Activated naive CD4-positive, alpha-beta T cell treated with anti-CD3 and anti-CD28 coated beads, Interleukin-2, amount 50 U/mL, for 24 hours (primary cell): ENCODE data around the gene CBFA2T3.

Source experiments
- H3K27ac Mint-ChIP-seq: one replicate; pipeline ENCODE4 v1.8.0; 2021; ENCODE audit warnings: mild to moderate bottlenecking, mixed read lengths
- H3K27me3 Mint-ChIP-seq: one replicate; pipeline ENCODE4 v1.8.0; 2021; ENCODE audit warnings: mixed read lengths
- H3K36me3 Mint-ChIP-seq: one replicate; pipeline ENCODE4 v1.8.0; 2021; ENCODE audit warnings: mixed read lengths
- H3K4me1 Mint-ChIP-seq: one replicate; pipeline ENCODE4 v1.8.0; 2021; ENCODE audit warnings: mixed read lengths
- H3K4me3 Mint-ChIP-seq: one replicate; pipeline ENCODE4 v1.8.0; 2021; ENCODE audit warnings: mild to moderate bottlenecking, mixed read lengths
- H3K9me3 Mint-ChIP-seq: one replicate; pipeline ENCODE4 v1.8.0; 2021; ENCODE audit warnings: mixed read lengths

The CBFA2T3 gene

GRCh38 chr16:88847654-88848053 lies 129.4 kb downstream of the CBFA2T3 start:
- Mint-ChIP-seq H3K9me3 (no peaks in the 10 kb centered on the region), H3K27me3 (no peaks in the 10 kb centered on the region), H3K27ac (no peak overlapping the region), H3K4me3 (no peak overlapping the region), H3K36me3 (no peaks in the 10 kb centered on the region), H3K4me1 (peaks cover 7% of the 10 kb centered on the region)

- H3K4me3 Mint-ChIP-seq = no peak overlapping the region
- H3K27me3 Mint-ChIP-seq = no peaks in the 10 kb centered on the region
- no peaks in the 10 kb centered on the region for H3K4me1 Mint-ChIP-seq
- H3K9me3 Mint-ChIP-seq = no peaks in the 10 kb centered on the region
- H3K36me3 Mint-ChIP-seq = no peaks in the 10 kb centered on the region
- H3K27ac Mint-ChIP-seq = no peak overlapping the region
Measured at GRCh38 chr16:88846088-88846487, 130.9 kb downstream of the CBFA2T3 start.

DNA sequence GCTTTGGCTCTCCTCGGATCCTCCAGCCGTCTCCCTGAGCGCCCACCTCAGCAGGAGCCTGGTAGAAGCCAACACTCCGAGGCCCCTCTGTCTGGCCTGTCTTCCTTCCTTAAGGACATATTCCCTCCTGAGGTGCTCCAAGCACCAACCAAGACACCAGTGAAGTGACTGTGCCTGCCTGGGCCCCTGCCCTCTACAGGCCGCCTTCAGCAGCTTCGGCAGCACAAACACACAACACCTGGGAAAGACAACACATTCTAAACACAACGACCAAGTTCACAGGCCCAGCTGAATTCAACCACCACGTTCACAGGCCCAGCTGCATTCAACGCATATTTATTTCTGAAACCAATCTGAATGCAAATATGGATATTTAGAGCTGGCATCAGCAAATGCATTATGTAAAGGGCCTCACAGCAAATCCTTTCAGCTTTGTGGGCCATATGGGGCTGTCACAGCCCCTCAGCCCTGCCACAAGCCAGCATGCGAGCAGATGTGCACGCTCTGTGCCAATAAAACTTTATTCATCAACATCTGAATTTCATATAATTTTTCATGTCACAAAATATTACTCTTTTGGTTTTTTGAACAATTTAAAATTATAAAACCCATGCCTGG lies 132.5 kb downstream of the CBFA2T3 start:
- Mint-ChIP-seq H3K36me3 (peaks cover 2% of the 10 kb centered on the region), H3K4me1 (no peaks in the 10 kb centered on the region), H3K4me3 (no peak overlapping the region), H3K27ac (no peak overlapping the region), H3K27me3 (no peaks in the 10 kb centered on the region), H3K9me3 (no peaks in the 10 kb centered on the region)

DNA sequence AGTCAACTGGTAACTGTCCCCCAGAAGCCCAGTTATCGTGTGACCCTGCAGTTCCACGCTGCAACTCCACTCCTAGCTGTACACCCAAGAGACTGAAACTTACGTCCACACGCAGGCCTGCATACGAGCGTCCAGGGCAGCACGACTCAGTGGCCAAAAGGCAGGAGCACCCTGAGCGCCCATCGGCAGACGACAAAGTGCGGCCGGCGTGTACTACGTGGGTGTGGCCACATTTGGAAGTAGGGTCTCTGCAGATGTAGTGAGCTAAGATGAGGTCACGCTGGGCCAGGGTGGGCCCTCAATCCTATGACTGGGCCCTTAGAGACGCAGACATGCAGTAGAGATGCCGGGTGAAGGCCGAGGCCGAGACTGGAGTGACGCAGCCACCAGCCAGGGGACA lies 133.8 kb downstream of the CBFA2T3 start:
- no peaks in the 10 kb centered on the region for H3K4me1 Mint-ChIP-seq
- peaks cover 2% of the 10 kb centered on the region for H3K36me3 Mint-ChIP-seq
- no peaks in the 10 kb centered on the region for H3K9me3 Mint-ChIP-seq
- no peak overlapping the region for H3K4me3 Mint-ChIP-seq
- H3K27ac Mint-ChIP-seq = no peak overlapping the region
- H3K27me3 Mint-ChIP-seq = no peaks in the 10 kb centered on the region

- no peaks in the 10 kb centered on the region for H3K9me3 Mint-ChIP-seq
- no peak overlapping the region for H3K27ac Mint-ChIP-seq
- H3K36me3 Mint-ChIP-seq = peaks cover 2% of the 10 kb centered on the region
- no peaks in the 10 kb centered on the region for H3K27me3 Mint-ChIP-seq
- H3K4me3 Mint-ChIP-seq = no peak overlapping the region
- H3K4me1 Mint-ChIP-seq = no peaks in the 10 kb centered on the region
Measured at GRCh38 chr16:88842806-88843205, 134.2 kb downstream of the CBFA2T3 start.

DNA sequence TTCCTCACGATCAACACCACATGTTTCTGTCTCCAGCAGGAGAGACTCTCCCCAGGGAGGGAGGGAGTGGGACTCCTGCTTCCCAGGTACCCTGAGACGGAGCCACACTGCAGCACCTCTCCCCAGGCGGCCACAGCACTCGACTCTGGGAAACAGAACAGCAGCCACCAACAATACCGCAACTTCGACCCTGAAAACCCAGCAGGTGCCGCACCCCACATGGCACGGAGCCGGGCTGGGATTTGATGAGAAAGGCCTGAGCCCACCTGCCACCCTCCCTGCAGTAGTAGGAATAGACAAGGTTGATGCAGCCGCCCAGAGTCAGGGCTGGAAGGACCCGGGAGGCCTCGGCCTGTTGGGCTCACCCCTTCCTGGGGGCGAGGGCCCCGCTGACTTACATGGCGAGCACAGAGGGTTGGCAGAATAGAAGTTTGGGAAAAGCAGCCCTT lies 134.7 kb downstream of the CBFA2T3 start:
- no peak overlapping the region for H3K27ac Mint-ChIP-seq
- no peaks in the 10 kb centered on the region for H3K9me3 Mint-ChIP-seq
- no peaks in the 10 kb centered on the region for H3K4me1 Mint-ChIP-seq
- no peaks in the 10 kb centered on the region for H3K27me3 Mint-ChIP-seq
- H3K4me3 Mint-ChIP-seq = no peak overlapping the region
- H3K36me3 Mint-ChIP-seq = peaks cover 2% of the 10 kb centered on the region

DNA sequence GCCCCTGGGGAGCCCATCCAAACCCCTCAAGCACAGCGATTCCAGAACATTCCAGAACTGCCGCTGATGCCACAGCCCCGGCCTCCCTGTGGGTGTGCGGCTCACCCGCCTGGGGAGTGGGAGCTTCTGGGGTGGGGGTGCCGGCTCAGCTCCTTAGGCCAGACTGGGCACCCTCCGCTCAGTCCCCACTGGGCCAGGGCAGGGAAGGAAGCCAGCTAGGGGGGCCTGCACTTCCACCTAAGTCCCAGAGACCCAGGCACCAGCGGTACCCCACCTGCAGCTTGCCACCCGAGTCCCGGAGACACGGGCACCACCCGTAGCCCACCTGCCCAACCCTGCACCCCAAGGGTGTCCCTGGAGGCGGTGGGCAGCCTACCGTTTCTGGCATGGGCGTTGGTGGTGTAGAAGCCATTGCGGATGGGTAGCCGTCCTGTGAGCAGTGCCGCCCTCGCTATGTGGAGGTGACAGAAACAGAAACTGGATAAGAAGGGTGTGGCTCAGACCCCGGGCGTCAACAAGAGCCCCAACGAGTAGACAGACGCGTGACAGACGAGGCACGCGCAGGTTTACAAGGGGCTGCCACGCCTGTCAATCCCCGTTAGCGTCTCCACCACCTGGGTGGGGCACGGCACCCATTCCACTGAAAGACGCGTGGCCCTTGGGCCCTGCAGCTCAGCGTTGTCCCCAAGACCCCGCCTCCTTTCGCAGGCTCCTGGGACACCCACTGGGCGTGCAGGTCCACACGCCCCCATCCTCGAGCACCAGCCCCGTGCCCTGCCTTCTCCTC lies 135.3 kb downstream of the CBFA2T3 start:
- no peaks in the 10 kb centered on the region for H3K4me1 Mint-ChIP-seq
- H3K27ac Mint-ChIP-seq = no peak overlapping the region
- no peaks in the 10 kb centered on the region for H3K9me3 Mint-ChIP-seq
- H3K4me3 Mint-ChIP-seq = no peak overlapping the region
- H3K36me3 Mint-ChIP-seq = peaks cover 2% of the 10 kb centered on the region
- H3K27me3 Mint-ChIP-seq = no peaks in the 10 kb centered on the region

- Mint-ChIP-seq H3K36me3 (peaks cover 2% of the 10 kb centered on the region), H3K4me3 (no peak overlapping the region)
Measured at GRCh38 chr16:88840600-88841215, 136.3 kb downstream of the CBFA2T3 start.

DNA sequence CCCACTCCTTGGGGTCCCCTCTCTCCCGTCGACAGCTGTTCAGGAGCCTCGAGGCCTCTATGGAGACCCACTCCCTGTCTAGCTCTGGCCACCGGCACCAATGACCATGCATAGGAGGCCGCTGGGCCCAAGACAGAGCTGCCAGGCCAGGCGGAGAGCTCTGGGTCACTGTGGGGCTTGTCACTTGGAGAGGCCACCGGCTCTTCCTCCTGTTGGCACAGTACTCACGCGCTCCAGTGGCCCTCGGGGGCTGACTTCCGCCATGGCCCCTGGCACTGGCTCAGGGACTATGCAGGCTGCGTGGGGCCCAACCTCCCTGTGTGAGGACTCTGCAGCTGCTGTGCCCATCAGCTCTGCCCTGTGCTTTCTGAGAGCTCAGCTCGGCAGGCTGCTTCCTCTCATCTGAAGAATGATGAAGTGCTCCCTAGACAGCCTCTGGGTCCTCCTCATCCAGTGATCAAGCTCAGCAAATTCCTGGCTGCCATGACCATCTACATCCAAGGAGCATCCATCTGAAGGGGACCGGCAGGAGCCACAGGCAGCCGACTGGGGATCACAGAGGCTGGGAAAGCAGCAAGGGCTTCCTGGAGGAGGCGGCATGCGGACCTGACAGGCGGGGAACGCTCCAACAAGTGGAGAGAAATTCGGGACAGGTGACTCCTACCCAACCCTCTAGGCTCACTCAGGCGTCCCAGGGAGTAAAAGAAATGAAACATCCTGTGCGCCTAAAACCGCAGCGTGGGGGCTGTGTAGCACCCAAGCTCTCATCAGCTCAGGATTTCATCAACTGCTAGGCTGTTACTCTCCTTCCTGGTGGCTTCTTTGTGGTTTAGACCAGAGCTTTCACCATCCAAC lies 137.0 kb downstream of the CBFA2T3 start:
- no peaks in the 10 kb centered on the region for H3K9me3 Mint-ChIP-seq
- H3K4me1 Mint-ChIP-seq = no peaks in the 10 kb centered on the region
- H3K27me3 Mint-ChIP-seq = no peaks in the 10 kb centered on the region
- H3K27ac Mint-ChIP-seq = no peak overlapping the region
- H3K36me3 Mint-ChIP-seq = peaks cover 2% of the 10 kb centered on the region
- no peak overlapping the region for H3K4me3 Mint-ChIP-seq

More at GRCh38 chr16:88840600-88841215, 136.3 kb downstream of the CBFA2T3 start:
- Mint-ChIP-seq H3K27me3 (no peaks in the 10 kb centered on the region), H3K9me3 (no peaks in the 10 kb centered on the region), H3K27ac (no peak overlapping the region), H3K4me1 (no peaks in the 10 kb centered on the region)

GRCh38 chr16:88839026-88839529 lies 137.9 kb downstream of the CBFA2T3 start:
- H3K4me3 Mint-ChIP-seq = no peak overlapping the region
- no peaks in the 10 kb centered on the region for H3K9me3 Mint-ChIP-seq
- no peaks in the 10 kb centered on the region for H3K27me3 Mint-ChIP-seq
- H3K4me1 Mint-ChIP-seq = no peaks in the 10 kb centered on the region
- peaks cover 2% of the 10 kb centered on the region for H3K36me3 Mint-ChIP-seq
- H3K27ac Mint-ChIP-seq = no peak overlapping the region

DNA sequence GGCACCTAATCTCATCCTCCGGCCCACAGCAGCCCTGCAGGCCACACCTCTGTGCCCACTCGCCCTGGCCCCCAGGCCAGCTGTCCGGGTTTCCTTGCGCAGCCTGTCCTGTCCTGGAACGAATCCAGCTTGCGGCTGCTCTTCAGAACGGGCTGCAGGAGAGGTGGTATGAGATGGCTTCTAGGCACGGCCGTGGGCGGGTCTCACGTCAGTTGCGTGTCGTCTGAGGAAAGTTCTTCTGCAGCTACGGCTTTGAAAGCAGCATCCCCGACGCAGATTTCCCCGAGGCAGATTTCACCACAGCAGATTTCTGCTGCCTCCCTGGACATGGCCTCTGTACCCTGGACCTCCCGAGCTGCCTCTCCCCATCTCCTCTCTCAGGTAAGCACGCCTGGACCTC lies 138.4 kb downstream of the CBFA2T3 start:
- no peak overlapping the region for H3K27ac Mint-ChIP-seq
- no peaks in the 10 kb centered on the region for H3K27me3 Mint-ChIP-seq
- H3K4me3 Mint-ChIP-seq = no peak overlapping the region
- no peaks in the 10 kb centered on the region for H3K9me3 Mint-ChIP-seq
- peaks cover 2% of the 10 kb centered on the region for H3K36me3 Mint-ChIP-seq
- no peaks in the 10 kb centered on the region for H3K4me1 Mint-ChIP-seq

DNA sequence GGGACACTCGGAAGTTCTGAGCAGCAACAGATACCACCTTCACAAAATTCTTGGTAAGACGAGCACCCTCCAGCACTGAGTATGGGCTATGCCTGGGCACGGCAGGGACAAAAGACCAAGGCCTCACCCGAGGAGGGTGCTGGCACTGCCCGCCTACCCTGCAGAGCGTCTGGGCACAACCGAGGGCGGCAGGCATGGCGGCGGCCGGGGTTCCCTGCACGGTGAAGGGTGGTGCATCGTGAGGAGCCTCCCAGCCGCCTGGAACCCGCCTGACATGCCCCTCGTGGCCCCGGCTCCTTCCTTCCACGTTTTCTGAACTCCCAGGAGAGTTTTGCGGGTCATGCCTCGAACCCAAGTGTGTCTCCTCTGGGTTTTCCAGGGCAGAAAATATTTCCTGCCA lies 139.2 kb downstream of the CBFA2T3 start:
- Mint-ChIP-seq H3K27ac (no peak overlapping the region), H3K4me3 (no peak overlapping the region), H3K4me1 (no peaks in the 10 kb centered on the region), H3K36me3 (peaks cover 2% of the 10 kb centered on the region), H3K27me3 (no peaks in the 10 kb centered on the region), H3K9me3 (no peaks in the 10 kb centered on the region)

DNA sequence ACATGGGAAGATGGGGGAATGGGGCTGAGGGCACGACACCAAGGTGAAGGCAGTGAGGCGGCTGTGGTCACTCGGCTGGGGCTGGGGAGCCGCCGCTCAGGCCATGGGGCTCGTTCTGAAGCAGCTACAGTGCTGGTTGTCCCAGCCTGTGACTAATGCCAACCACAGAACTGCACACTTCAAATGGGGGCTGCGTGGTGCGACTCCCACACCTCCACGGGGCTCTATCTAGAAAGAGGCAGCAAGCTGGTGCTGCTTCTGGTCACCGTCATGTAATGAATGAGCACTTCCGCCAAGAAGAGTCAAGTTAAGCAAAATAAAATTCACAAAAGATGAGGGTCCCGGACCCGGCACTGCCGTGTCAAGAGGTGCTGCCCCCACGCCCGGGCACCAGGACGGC lies 140.2 kb downstream of the CBFA2T3 start:
- no peaks in the 10 kb centered on the region for H3K9me3 Mint-ChIP-seq
- H3K27me3 Mint-ChIP-seq = no peaks in the 10 kb centered on the region
- peaks cover 2% of the 10 kb centered on the region for H3K36me3 Mint-ChIP-seq
- no peak overlapping the region for H3K27ac Mint-ChIP-seq
- H3K4me3 Mint-ChIP-seq = no peak overlapping the region
- no peaks in the 10 kb centered on the region for H3K4me1 Mint-ChIP-seq

DNA sequence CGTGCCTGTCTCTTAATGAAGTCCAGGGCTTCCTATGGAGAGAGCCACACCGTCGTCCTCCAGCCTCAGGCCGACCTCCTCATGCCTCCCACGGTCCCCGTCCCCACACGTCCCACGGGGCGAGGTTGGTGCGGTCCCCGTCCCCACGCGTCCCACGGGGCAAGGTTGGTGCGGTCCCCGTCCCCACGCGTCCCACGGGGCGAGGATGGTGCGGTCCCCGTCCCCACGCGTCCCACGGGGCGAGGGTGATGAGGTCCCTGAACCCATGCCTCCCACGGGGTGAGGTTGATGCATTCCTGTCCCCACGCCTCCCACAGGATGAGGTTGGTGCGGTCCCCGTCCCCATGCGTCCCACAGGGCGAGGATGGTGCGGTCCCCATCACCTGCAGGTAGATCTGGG lies 141.2 kb downstream of the CBFA2T3 start:
- no peaks in the 10 kb centered on the region for H3K4me1 Mint-ChIP-seq
- H3K27me3 Mint-ChIP-seq = no peaks in the 10 kb centered on the region
- no peak overlapping the region for H3K4me3 Mint-ChIP-seq
- no peaks in the 10 kb centered on the region for H3K9me3 Mint-ChIP-seq
- H3K27ac Mint-ChIP-seq = no peak overlapping the region
- peaks cover 2% of the 10 kb centered on the region for H3K36me3 Mint-ChIP-seq

DNA sequence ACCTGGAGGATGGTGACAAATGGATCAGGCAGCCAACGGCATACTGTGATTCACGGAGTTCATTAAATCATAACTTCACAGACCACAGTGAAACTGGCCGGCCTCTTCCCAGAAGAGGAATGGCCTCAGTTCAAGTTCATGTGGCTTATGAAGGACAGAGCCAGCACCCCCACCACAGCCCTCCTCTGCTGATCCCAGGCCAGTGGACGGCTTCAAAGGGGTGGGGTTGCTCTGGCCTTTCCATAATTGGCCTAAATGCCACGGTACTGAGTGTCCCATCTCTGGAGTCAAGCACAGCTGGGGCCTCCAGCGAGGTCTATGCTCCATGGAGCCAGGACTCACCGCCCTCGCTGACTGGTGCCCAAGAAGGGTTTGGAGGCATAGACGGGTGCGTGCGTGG lies 141.6 kb downstream of the CBFA2T3 start:
- peaks cover 2% of the 10 kb centered on the region for H3K36me3 Mint-ChIP-seq

More for the DNA sequence above, 141.6 kb downstream of the CBFA2T3 start:
- Mint-ChIP-seq H3K4me3 (no peak overlapping the region), H3K27ac (no peak overlapping the region), H3K4me1 (no peaks in the 10 kb centered on the region), H3K27me3 (no peaks in the 10 kb centered on the region), H3K9me3 (no peaks in the 10 kb centered on the region)
